SK-N-SH (cell line): Measurements from ENCODE around the gene ENOX1. TPM values are rescaled to one million over a fixed set of nuclear protein-coding genes. Genes with fewer than 3 reads are reported as not detected.

Source experiments
- CTCF ChIA-PET: fragments of 300-600, 350-600 bp; formaldehyde crosslinking; extraction: SDS; loops from one replicate; lab custom pipeline; 2021; lab: Yijun Ruan, JAX
- POLR2A ChIA-PET: fragments of 350-600 bp; sonication (Branson Sonifier 250); formaldehyde crosslinking; extraction: SDS; loops from one replicate; lab custom pipeline; 2020; ENCODE audit warnings: antibody characterized with exemption, inconsistent platforms; lab: Yijun Ruan, JAX
- DNase-seq: peaks from one replicate; pipeline ENCODE4 v3.0.0; 2012
- H2AFZ ChIP-seq: fragments of 200-600 bp; sonication (generic); 2 replicates; pipeline ENCODE4 v1.8.1; 2016; ENCODE audit warnings: antibody characterized with exemption, mild to moderate bottlenecking, low read depth
- H3F3A ChIP-seq: fragments of 200-600 bp; sonication (generic); replicated peaks from 2 replicates; pipeline ENCODE3; 2016; ENCODE audit warnings: antibody characterized with exemption, mild to moderate bottlenecking; ENCODE audit not compliant: insufficient read depth
- H3K27ac ChIP-seq, 2 experiments: fragments of 200-500 bp in 1 of 2; fragments of 200-600 bp in 1 of 2; sonication (Bioruptor generic) in 1 of 2; sonication (generic), shearing (Covaris generic) in 1 of 2; 2 replicates each; pipeline versions ENCODE4 v1.5.1 to v1.6.1; 2014 to 2016; ENCODE audit warnings: low read depth in 2 of 2, inconsistent platforms in 1 of 2, low read length in 1 of 2, mild to moderate bottlenecking in 1 of 2, mixed read lengths in 1 of 2
- H3K27me3 ChIP-seq: fragments of 200-600 bp; sonication (generic), shearing (Covaris generic); 2 replicates; pipeline ENCODE4 v1.6.1; 2016; ENCODE audit warnings: mixed run types; ENCODE audit not compliant: insufficient read depth
- H3K36me3 ChIP-seq, 2 experiments: fragments of 200-500 bp in 1 of 2; fragments of 200-600 bp in 1 of 2; sonication (Bioruptor generic) in 1 of 2; sonication (generic) in 1 of 2; replicated peaks in 1 of 2; 2 replicates each; pipeline versions ENCODE3 to v1.5.1; 2014 to 2016; ENCODE audit warnings: low read length in 1 of 2, mild to moderate bottlenecking in 1 of 2; ENCODE audit not compliant: insufficient read depth in 2 of 2, control insufficient read depth in 1 of 2
- H3K4me1 ChIP-seq, 2 experiments: fragments of 200-500 bp in 1 of 2; fragments of 200-600 bp in 1 of 2; sonication (Bioruptor generic) in 1 of 2; sonication (generic), shearing (Covaris generic) in 1 of 2; 2 replicates each; pipeline versions ENCODE4 v1.5.1 to v1.6.1; 2014 to 2016; ENCODE audit warnings: low read depth in 1 of 2, low read length in 1 of 2, mixed run types in 1 of 2; ENCODE audit not compliant: insufficient read depth in 2 of 2, control insufficient read depth in 1 of 2
- H3K4me2 ChIP-seq: fragments of 200-600 bp; sonication (generic), shearing (Covaris generic); 2 replicates; pipeline ENCODE4 v1.6.1; 2017; ENCODE audit warnings: mixed run types
- H3K4me3 ChIP-seq, 2 experiments: fragments of 200-500 bp in 1 of 2; fragments of 200-600 bp in 1 of 2; sonication (Bioruptor generic) in 1 of 2; sonication (generic), shearing (Covaris generic) in 1 of 2; 2 replicates each; pipeline versions ENCODE4 v1.5.1 to v1.8.1; 2014 to 2016; ENCODE audit warnings: low read depth in 2 of 2, inconsistent platforms in 1 of 2, low read length in 1 of 2, mild to moderate bottlenecking in 1 of 2, mixed read lengths in 1 of 2, moderate library complexity in 1 of 2
- H3K79me2 ChIP-seq: fragments of 200-600 bp; sonication (generic); 2 replicates; pipeline ENCODE4 v1.8.1; 2017; ENCODE audit warnings: mild to moderate bottlenecking; ENCODE audit not compliant: insufficient read depth
- H3K9ac ChIP-seq: fragments of 200-600 bp; sonication (generic); 2 replicates; pipeline ENCODE4 v1.6.1; 2017; ENCODE audit warnings: mixed run types
- H3K9me2 ChIP-seq: fragments of 200-600 bp; sonication (generic); 2 replicates; pipeline ENCODE4 v1.6.1; 2017; ENCODE audit warnings: mixed run types
- H3K9me3 ChIP-seq: fragments of 200-600 bp; sonication (generic); 2 replicates; pipeline ENCODE4 v1.6.1; 2017; ENCODE audit warnings: mixed run types, mild to moderate bottlenecking, moderate library complexity
- H4K20me1 ChIP-seq: fragments of 200-600 bp; sonication (generic); 2 replicates; pipeline ENCODE4 v1.6.1; 2017; ENCODE audit warnings: mild to moderate bottlenecking, mixed run types; ENCODE audit not compliant: insufficient read depth
- CHD2 ChIP-seq: fragments of 150-350 bp; IDR thresholded peaks from 2 replicates; pipeline ENCODE4 v1.6.1; 2018; ENCODE audit warnings: low read length; ENCODE audit not compliant: partially characterized antibody
- ELF1 ChIP-seq: IDR thresholded peaks from 2 replicates; pipeline ENCODE4 v1.4.0; 2012
- FOSL2 ChIP-seq: IDR thresholded peaks from 2 replicates; pipeline ENCODE4 v1.4.0; 2012; ENCODE audit warnings: low read depth, mild to moderate bottlenecking, moderate library complexity, borderline replicate concordance
- FOXM1 ChIP-seq: IDR thresholded peaks from 2 replicates; pipeline ENCODE4 v1.4.0; 2012; ENCODE audit warnings: low read depth, mild to moderate bottlenecking
- GABPA ChIP-seq: IDR thresholded peaks from 2 replicates; pipeline ENCODE4 v1.4.0; 2012; ENCODE audit warnings: low read depth, mild to moderate bottlenecking
- GATA2 ChIP-seq: sonication (generic); formaldehyde crosslinking; IDR thresholded peaks from 2 replicates; pipeline ENCODE4 v1.5.0; 2020; ENCODE audit warnings: mild to moderate bottlenecking, missing genetic modification reagents
- JUND ChIP-seq: IDR thresholded peaks from 2 replicates; pipeline ENCODE4 v1.4.0; 2012
- MEF2A ChIP-seq: IDR thresholded peaks from 2 replicates; pipeline ENCODE4 v1.4.0; 2012; ENCODE audit warnings: low read depth, borderline replicate concordance
- MXI1 ChIP-seq: IDR thresholded peaks from 2 replicates; pipeline ENCODE4 v1.6.1; 2012; ENCODE audit warnings: mild to moderate bottlenecking, low read depth, low read length, improper control_type of control experiment
- NRF1 ChIP-seq: IDR thresholded peaks from 2 replicates; pipeline ENCODE4 v1.6.1; 2012; ENCODE audit warnings: low read depth, mild to moderate bottlenecking, low read length
- POLR2AphosphoS5 ChIP-seq: IDR thresholded peaks from 2 replicates; pipeline ENCODE4 v1.6.1; 2012; ENCODE audit warnings: low read depth, low read length
- RCOR1 ChIP-seq: fragments of 150-350 bp; IDR thresholded peaks from 2 replicates; pipeline ENCODE4 v1.6.1; 2017; ENCODE audit warnings: antibody characterized with exemption, low read length
- RFX5 ChIP-seq: IDR thresholded peaks from 2 replicates; pipeline ENCODE4 v1.6.1; 2012; ENCODE audit warnings: mild to moderate bottlenecking, improper control_type of control experiment, low read length
- SIN3A ChIP-seq: IDR thresholded peaks from 2 replicates; pipeline ENCODE4 v1.6.1; 2012; ENCODE audit warnings: low read depth, mild to moderate bottlenecking, low read length, moderate library complexity, borderline replicate concordance
- SMC3 ChIP-seq: IDR thresholded peaks from 2 replicates; pipeline ENCODE4 v1.6.1; 2012; ENCODE audit warnings: low read depth, low read length, improper control_type of control experiment
- TCF12 ChIP-seq: IDR thresholded peaks from 2 replicates; pipeline ENCODE4 v1.4.0; 2012
- TEAD4 ChIP-seq: IDR thresholded peaks from 2 replicates; pipeline ENCODE4 v1.4.0; 2012; ENCODE audit warnings: mild to moderate bottlenecking, borderline replicate concordance; ENCODE audit not compliant: insufficient read depth
- YY1 ChIP-seq: IDR thresholded peaks from 2 replicates; pipeline ENCODE4 v1.4.0; 2012; ENCODE audit warnings: low read depth, mild to moderate bottlenecking
- WGBS: methylation state at CpG from one replicate; pipeline ENCODE4 v1.1.6; 2017; ENCODE audit warnings: low lambda C conversion rate; 5-methylcytosine and 5-hydroxymethylcytosine counted together
- polyA plus RNA-seq, 3 experiments: library from polyadenylated mRNA; depleted of rRNA; stranded (reverse); fragments of >200 nt; gene quantifications; 2 replicates each; pipeline ENCODE4 v1.2.3, GENCODE V29; 2012
- TF ChIP-seq, protein P1 (sequence below): fragments of 150-350 bp; IDR thresholded peaks from 2 replicates; pipeline ENCODE4 v1.6.1; 2017; ENCODE audit warnings: antibody characterized with exemption, low read length, low read depth, borderline replicate concordance
- TF ChIP-seq, protein P2 (sequence below): IDR thresholded peaks from 2 replicates; pipeline ENCODE4; 2012
- TF ChIP-seq, protein P3 (sequence below): fragments of 200-600 bp; sonication (generic); IDR thresholded peaks from 2 replicates; pipeline ENCODE4 v1.6.1; 2017; ENCODE audit warnings: antibody characterized with exemption, mild to moderate bottlenecking, moderate library complexity
- TF ChIP-seq, protein P4 (sequence below): fragments of 150-350 bp; IDR thresholded peaks from 2 replicates; pipeline ENCODE4 v1.6.1; 2016; ENCODE audit warnings: mild to moderate bottlenecking, low read depth, low read length
- TF ChIP-seq, protein P5 (sequence below): IDR thresholded peaks from 2 replicates; pipeline ENCODE4 v1.6.1; 2012; ENCODE audit warnings: mild to moderate bottlenecking, low read depth, low read length, moderate library complexity

Gene ENOX1
- polyA plus RNA-seq, 1 of the 3 experiments (the other 2 are of a cell fraction): 5.8 TPM

DNA sequence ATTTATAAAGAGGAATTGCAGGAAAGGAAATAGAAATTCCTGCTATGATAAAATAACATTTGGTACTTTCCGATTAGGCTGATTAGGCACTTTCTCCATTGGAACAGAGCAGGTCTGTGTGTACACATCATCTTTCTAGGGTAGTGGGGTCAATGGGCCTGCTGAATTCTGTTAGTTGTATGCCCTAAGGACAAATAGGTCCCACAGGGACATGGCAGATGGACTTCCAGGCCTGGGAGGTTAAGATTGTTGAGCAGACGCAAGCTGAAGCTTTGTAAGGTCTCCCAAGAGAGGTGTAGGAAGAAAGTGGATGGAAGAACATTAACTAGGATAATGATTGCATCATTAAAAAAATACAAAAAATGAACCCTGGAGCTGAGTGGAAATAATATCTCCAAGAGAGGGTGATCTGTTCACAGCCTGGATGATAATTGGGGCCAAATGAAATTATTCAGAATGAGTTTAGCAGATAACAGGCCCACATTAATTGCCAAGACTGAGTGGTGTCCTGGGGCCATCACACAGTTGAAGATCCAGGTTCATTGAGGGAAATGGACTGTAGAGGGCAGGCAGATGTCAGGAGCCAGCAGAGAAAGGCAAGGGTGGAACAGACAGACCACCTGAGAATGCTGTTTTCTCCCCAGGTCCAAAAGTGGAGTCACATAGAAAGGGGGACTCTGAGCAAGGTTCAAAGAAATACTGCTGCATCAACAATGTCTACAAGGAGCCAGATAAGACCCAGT, 548.3 kb downstream of the ENOX1 start:
- no peak overlapping the region for H2AFZ ChIP-seq
- 90% methylated on average over 2 of the region's 2 CpGs for WGBS
- no peaks in the 10 kb centered on the region for H3K27me3 ChIP-seq
- H3K27ac ChIP-seq: no peak overlapping the region; a peak in 1 of 4 replicates
- no peaks in the 10 kb centered on the region for H4K20me1 ChIP-seq
- H3K4me3 ChIP-seq: no peak overlapping the region
- H3F3A ChIP-seq: no peaks in the 10 kb centered on the region
- no peaks in the 10 kb centered on the region for H3K79me2 ChIP-seq
- H3K4me1 ChIP-seq: peaks cover 0 to 7% of the 10 kb centered on the region in 2 experiments; a peak in 2 of 4 replicates
- H3K4me2 ChIP-seq: no peak overlapping the region
- peaks cover 0 to 4% of the 10 kb centered on the region in 2 experiments for H3K36me3 ChIP-seq
- H3K9me3 ChIP-seq: no peaks in the 10 kb centered on the region
- POLR2A ChIA-PET: no interaction called here
- CTCF ChIA-PET: interaction anchor here (1.1 kb wide), 1 partner anchor 14 kb away, joined by 6 read pairs; no protein-coding TSS in a partner anchor
- DNase-seq: peak; percentile 50
- no peak overlapping the region for H3K9ac ChIP-seq
- no peaks in the 10 kb centered on the region for H3K9me2 ChIP-seq
- TF ChIP-seq POLR2AphosphoS5: no peak
- no peak for TF ChIP-seq FOSL2
- no peak for TF ChIP-seq CHD2
- no peak for TF ChIP-seq SIN3A
- TF ChIP-seq, protein P1, sequence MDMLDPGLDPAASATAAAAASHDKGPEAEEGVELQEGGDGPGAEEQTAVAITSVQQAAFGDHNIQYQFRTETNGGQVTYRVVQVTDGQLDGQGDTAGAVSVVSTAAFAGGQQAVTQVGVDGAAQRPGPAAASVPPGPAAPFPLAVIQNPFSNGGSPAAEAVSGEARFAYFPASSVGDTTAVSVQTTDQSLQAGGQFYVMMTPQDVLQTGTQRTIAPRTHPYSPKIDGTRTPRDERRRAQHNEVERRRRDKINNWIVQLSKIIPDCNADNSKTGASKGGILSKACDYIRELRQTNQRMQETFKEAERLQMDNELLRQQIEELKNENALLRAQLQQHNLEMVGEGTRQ: no peak
- TF ChIP-seq MXI1: no peak
- no peak for TF ChIP-seq GABPA
- TF ChIP-seq NRF1: no peak
- no peak for TF ChIP-seq ELF1
- TF ChIP-seq, protein P2, sequence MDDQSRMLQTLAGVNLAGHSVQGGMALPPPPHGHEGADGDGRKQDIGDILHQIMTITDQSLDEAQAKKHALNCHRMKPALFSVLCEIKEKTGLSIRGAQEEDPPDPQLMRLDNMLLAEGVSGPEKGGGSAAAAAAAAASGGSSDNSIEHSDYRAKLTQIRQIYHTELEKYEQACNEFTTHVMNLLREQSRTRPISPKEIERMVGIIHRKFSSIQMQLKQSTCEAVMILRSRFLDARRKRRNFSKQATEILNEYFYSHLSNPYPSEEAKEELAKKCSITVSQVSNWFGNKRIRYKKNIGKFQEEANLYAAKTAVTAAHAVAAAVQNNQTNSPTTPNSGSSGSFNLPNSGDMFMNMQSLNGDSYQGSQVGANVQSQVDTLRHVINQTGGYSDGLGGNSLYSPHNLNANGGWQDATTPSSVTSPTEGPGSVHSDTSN: no peak
- TF ChIP-seq RFX5: no peak
- TF ChIP-seq FOXM1: no peak
- TF ChIP-seq, protein P3, sequence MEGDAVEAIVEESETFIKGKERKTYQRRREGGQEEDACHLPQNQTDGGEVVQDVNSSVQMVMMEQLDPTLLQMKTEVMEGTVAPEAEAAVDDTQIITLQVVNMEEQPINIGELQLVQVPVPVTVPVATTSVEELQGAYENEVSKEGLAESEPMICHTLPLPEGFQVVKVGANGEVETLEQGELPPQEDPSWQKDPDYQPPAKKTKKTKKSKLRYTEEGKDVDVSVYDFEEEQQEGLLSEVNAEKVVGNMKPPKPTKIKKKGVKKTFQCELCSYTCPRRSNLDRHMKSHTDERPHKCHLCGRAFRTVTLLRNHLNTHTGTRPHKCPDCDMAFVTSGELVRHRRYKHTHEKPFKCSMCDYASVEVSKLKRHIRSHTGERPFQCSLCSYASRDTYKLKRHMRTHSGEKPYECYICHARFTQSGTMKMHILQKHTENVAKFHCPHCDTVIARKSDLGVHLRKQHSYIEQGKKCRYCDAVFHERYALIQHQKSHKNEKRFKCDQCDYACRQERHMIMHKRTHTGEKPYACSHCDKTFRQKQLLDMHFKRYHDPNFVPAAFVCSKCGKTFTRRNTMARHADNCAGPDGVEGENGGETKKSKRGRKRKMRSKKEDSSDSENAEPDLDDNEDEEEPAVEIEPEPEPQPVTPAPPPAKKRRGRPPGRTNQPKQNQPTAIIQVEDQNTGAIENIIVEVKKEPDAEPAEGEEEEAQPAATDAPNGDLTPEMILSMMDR: no peak
- TF ChIP-seq JUND: no peak
- TF ChIP-seq GATA2 (CRISPR knock-in tag): peak; percentile 56
- no peak for TF ChIP-seq SMC3
- TF ChIP-seq, protein P4, sequence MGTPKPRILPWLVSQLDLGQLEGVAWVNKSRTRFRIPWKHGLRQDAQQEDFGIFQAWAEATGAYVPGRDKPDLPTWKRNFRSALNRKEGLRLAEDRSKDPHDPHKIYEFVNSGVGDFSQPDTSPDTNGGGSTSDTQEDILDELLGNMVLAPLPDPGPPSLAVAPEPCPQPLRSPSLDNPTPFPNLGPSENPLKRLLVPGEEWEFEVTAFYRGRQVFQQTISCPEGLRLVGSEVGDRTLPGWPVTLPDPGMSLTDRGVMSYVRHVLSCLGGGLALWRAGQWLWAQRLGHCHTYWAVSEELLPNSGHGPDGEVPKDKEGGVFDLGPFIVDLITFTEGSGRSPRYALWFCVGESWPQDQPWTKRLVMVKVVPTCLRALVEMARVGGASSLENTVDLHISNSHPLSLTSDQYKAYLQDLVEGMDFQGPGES: no peak
- TF ChIP-seq TEAD4: no peak
- TF ChIP-seq TCF12: no peak
- 0 out of 2 replicates have a peak, but pooled peaks have one; percentile 28 for TF ChIP-seq RCOR1
- TF ChIP-seq, protein P5, sequence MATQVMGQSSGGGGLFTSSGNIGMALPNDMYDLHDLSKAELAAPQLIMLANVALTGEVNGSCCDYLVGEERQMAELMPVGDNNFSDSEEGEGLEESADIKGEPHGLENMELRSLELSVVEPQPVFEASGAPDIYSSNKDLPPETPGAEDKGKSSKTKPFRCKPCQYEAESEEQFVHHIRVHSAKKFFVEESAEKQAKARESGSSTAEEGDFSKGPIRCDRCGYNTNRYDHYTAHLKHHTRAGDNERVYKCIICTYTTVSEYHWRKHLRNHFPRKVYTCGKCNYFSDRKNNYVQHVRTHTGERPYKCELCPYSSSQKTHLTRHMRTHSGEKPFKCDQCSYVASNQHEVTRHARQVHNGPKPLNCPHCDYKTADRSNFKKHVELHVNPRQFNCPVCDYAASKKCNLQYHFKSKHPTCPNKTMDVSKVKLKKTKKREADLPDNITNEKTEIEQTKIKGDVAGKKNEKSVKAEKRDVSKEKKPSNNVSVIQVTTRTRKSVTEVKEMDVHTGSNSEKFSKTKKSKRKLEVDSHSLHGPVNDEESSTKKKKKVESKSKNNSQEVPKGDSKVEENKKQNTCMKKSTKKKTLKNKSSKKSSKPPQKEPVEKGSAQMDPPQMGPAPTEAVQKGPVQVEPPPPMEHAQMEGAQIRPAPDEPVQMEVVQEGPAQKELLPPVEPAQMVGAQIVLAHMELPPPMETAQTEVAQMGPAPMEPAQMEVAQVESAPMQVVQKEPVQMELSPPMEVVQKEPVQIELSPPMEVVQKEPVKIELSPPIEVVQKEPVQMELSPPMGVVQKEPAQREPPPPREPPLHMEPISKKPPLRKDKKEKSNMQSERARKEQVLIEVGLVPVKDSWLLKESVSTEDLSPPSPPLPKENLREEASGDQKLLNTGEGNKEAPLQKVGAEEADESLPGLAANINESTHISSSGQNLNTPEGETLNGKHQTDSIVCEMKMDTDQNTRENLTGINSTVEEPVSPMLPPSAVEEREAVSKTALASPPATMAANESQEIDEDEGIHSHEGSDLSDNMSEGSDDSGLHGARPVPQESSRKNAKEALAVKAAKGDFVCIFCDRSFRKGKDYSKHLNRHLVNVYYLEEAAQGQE: no peak
- TF ChIP-seq MEF2A: no peak
- TF ChIP-seq YY1: no peak
